ENCODE results near the gene C16orf74. TPM values are rescaled to one million over a fixed set of nuclear protein-coding genes. Genes with fewer than 3 reads are reported as not detected.
A peak's percentile ranks its signal among the peaks of the same experiment; 100 is the strongest.

C16orf74 gene
- total and polyA plus RNA-seq, 8 donors: 1.3 to 17.5 (median 11.9) TPM

GRCh38 chr16:85664580-85665372 lies 86.1 kb downstream of the C16orf74 start:
- TF ChIP-seq, protein P1, sequence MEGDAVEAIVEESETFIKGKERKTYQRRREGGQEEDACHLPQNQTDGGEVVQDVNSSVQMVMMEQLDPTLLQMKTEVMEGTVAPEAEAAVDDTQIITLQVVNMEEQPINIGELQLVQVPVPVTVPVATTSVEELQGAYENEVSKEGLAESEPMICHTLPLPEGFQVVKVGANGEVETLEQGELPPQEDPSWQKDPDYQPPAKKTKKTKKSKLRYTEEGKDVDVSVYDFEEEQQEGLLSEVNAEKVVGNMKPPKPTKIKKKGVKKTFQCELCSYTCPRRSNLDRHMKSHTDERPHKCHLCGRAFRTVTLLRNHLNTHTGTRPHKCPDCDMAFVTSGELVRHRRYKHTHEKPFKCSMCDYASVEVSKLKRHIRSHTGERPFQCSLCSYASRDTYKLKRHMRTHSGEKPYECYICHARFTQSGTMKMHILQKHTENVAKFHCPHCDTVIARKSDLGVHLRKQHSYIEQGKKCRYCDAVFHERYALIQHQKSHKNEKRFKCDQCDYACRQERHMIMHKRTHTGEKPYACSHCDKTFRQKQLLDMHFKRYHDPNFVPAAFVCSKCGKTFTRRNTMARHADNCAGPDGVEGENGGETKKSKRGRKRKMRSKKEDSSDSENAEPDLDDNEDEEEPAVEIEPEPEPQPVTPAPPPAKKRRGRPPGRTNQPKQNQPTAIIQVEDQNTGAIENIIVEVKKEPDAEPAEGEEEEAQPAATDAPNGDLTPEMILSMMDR (IDR thresholded peaks at IDR 0.05): no peak
- H3K36me3 ChIP-seq: peaks cover 0 to 100% of the 10 kb centered on the region in 2 donors
- ATAC-seq (no peak), DNase-seq (peak in 2 of 4 donors; percentile 30 to 47)
- H3K27me3 ChIP-seq: no peaks in the 10 kb centered on the region
- H3K4me1 ChIP-seq: no peaks in the 10 kb centered on the region
- intact Hi-C loops (cut with DNase I): no loop called here
- H3K9me3 ChIP-seq: no peaks in the 10 kb centered on the region
- no peak overlapping the region for H3K4me3 ChIP-seq
- H3K27ac ChIP-seq: no peak overlapping the region

GRCh38 chr16:85663891-85664321 lies 87.0 kb downstream of the C16orf74 start:
- Histone ChIP-seq H3K27me3 (no peaks in the 10 kb centered on the region), H3K4me1 (no peaks in the 10 kb centered on the region), H3K27ac (no peak overlapping the region), H3K4me3 (no peak overlapping the region), H3K9me3 (no peaks in the 10 kb centered on the region), H3K36me3 (peaks cover 0 to 100% of the 10 kb centered on the region in 2 donors)
- intact Hi-C loops (cut with DNase I): no loop called here
- TF ChIP-seq, protein P1 (IDR thresholded peaks at IDR 0.05): no peak
- DNase-seq (peak in 3 of 4 donors; percentile 30 to 62 (median 61)), ATAC-seq (peak; percentile 10)

- no peak for ATAC-seq
- Histone ChIP-seq H3K4me1 (no peaks in the 10 kb centered on the region), H3K9me3 (no peaks in the 10 kb centered on the region), H3K27ac (no peak overlapping the region), H3K4me3 (no peak overlapping the region), H3K27me3 (no peaks in the 10 kb centered on the region), H3K36me3 (peaks cover under 1 to 100% of the 10 kb centered on the region in 2 donors)
- peak in 1 of 4 donors; percentile 47 for DNase-seq
- intact Hi-C loops (cut with DNase I): no loop called here
- TF ChIP-seq, protein P1 (IDR thresholded peaks at IDR 0.05): no peak
These were observed 87.7 kb downstream of the C16orf74 start for GRCh38 chr16:85662976-85663830.

- Histone ChIP-seq H3K27me3 (no peaks in the 10 kb centered on the region), H3K9me3 (no peaks in the 10 kb centered on the region), H3K4me1 (no peaks in the 10 kb centered on the region), H3K4me3 (no peak overlapping the region), H3K27ac (no peak overlapping the region), H3K36me3 (peaks cover 4 to 100% of the 10 kb centered on the region in 2 donors)
- intact Hi-C loops (cut with DNase I): no loop called here
- no peak for ATAC-seq
- DNase-seq: no peak
- TF ChIP-seq, protein P1 (IDR thresholded peaks at IDR 0.05): no peak
These were observed 88.4 kb downstream of the C16orf74 start for GRCh38 chr16:85662482-85662812.
